Measurements from ENCODE around the gene PLXNA1.

PLXNA1 gene

DNA sequence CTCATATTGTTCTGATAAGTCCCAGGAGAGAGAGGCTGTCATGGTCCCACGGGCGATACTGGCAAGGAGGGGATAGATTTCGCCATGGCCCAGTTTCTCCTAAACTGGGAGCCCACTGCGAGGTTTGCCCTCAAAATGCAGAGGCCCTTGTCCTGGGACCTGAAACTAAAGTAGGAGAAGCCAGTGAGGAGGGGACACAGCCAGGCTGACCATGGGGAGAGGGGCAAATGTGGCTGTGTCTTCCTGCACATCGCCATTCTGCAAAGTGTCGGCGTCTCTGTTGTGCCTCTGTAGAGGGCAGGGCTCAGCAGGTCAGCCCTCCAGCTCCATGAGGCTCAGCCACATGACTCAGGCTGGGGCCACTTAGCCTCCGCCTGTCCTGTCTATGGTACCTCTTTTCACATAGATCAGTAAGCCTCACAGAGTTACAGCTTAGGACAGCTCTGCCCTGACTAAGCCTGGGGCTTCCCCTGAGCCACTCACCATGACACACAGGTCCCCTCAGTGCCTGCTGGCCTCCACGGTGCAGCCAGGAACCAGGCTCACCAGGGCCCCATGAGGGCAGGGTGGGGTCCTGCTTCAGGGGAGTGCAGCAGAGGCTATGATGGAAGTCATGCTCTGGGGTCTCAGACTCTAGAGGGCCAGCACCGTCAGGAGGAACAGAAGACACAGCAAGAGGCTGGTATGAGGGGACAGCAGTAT is 28.6 kb upstream of the PLXNA1 start:
- DNase-seq, result no peak

DNA sequence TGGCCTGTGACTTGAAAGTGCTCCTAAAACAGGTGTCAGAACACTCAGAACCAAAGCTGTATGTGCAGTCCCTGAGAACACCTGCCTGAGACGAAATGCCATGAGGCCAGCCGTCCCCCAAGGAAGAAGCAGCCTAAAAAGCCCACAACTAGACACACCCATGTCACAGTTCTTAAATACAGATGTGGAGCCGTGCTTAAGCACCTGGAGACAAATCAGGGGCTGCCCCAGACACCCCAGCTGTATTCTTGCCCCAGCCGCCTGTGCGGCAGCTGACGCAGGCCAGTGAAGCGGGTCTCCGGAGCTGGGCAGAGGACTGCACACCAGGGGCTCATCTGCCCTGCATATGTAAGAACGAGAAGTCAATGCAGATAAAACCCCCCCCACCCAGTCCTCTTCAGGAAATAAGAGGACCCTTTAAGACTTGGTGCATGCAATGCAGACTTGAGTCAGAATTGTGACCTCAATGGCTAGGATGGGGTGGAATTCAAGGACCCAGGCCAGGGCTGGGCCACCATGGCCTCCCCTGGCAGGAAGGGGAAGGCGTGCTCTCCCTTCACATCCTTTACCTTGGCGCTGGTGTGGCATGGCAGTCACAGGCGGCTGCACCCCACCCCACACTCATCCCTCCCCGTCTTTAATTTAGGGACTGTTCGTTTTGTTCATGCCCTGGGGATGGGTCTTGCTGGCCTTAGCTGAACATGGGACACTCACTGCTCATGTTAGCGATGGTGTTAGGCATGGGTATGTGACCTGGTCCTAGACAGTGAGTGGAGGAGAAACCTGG is 27.7 kb upstream of the PLXNA1 start:
- no peak for DNase-seq

DNA sequence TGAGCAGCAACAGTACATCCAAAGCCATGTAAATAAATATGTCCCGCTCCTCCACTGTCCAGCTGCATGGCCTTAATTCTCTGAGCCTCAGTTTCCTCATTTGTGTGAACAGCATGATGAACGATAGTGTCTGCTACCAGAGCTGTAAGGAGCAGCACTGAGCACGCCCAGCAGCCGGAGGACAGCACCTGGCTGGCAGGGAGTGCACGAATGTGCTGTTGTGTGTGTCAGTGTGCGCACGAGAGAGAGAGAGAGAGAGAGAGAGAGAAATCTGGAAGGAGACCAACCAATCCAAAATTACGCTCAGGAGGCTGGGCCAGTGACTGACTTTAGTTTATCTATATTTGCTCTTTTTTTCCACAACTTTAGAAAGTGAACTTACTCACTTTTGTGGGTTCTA is 26.6 kb upstream of the PLXNA1 start:
- DNase-seq, result no peak

DNA sequence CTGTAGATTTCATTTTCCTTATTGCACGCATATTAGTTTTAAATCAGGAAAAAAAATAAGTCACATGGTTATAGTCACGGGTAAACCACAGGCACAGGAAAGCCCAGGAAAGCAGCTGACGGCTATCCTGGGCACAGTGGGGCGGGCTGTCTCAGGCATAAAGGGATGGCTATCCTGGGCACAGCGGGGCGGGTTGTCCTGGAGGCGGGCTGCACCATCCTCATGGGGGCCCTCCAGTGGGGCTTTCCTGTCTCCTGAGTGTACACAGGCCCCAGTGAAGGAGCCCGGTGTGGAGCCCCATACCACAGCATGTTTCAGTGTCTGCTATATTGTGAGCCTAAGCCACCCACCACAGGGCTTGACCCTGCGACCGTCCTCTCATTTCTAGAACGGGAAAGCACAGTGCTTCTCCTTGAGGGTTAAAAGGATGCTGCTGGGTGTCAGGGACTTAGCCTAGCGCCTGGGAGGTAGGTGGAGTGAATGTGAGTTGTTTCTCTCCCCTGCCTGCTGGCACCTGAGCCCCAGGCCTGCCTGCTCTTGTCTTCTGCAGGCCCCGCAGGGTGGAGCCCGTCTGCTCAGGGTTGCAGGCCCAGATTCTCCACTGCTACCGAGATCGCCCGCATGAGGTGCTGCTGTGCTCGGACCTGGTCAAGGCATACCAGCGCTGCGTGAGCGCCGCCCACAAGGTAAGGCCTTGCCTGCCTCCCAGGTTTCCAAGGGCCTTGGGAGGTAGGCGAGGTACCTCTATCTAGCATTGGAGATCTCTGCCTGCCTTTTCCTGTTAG is 25.9 kb upstream of the PLXNA1 start:
- no peak for DNase-seq

DNA sequence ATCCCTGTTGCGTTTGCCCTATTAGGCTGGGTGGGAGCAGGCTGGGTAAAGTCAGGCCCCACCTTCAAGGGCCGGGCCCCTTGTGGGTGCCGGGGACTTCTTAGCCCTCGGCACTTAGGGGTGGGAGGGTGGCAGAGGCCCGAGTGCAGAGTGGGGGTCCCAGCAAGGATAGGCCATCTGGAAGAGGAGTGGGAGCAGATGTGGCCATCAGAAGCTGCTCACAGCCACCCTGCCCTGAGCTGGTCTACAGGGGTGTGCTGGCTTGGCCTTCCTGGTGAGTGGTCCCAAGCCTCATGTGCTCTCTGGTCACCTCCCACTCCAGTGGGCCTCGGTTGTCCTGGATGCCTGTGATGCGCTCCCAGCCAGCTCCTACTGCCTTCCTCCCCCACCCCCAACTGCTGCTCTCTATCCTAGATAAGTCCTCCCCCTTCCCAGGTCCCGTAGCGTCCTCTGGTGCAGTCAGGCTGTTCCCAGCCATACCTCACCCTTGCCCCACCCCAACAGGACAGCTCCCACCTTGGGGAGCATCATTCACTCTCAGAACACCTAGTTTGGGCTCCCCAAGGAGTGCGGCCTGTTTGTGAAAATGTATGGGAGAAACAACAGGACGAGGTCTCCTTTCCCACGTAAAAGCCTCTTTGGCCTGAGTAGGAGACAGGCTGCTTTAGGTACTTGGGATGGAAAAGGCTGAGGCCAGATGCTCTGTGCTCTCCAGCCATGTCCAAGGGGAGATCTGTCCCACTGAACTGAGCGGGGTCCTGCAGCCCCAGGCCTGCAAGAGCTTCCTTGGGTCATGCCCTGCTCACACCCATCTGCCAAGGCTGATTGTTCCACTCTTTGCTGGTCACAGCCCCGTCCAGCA is 24.9 kb upstream of the PLXNA1 start:
- DNase-seq, result no peak

DNA sequence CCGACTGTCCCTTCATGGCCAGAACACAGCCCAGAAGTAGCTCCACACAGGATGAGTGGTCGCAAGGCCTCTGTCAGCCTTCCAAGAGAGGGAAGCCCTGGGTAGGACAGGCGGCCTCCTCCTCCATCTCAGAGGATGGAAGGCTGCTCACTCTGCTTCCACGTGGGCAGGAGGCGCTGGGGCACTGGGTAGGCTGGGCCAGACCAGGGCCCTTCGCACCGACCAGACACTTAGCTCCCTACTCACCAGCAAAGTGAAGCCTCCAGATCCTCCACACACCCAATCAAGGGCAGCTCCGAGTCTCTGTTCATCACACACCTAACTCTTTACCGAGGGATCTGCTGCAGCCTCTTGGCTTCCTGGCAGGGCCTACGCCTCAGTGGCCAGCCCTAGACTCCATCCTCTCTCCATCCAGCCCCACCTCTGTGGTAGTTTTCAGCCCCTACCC is 24.3 kb upstream of the PLXNA1 start:
- no peak for DNase-seq

DNA sequence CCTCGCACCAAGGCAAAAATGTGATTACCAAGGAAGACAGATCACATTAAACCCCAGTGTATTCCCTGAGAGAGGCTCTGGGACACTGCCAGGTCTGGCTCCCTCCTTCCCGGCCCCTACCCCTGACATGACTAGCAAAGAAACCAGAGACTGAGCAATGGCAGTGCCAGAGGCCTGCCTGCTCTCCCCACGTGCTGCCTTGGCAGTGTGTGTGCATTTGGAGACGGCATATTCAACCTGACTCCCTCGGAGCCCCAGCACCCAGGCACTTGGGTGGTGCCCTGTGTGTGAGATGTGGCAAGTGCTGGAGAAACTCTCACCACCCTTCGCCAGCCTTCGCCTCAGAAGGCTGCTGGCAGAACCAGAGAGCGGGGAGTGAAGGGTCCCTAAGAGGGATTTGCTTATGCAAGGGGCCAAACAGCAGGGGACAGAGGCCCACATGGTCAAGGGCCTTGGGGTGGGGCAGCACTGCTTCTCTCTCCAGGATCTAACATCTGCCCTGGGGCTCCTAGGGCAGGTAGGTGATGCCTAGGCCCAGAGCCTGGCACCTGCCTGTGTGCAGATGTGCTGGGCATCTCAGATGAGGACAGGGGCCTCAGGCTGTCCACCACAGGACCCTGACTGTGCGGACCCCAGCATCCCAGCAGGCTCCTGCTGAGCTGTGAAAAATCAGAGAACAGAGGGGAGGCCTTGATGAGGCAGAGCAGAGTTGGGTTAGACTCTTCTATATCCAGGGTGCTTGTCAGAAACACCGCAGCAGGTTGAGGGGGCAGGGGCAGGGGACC is 23.6 kb upstream of the PLXNA1 start:
- DNase-seq, result no peak

DNA sequence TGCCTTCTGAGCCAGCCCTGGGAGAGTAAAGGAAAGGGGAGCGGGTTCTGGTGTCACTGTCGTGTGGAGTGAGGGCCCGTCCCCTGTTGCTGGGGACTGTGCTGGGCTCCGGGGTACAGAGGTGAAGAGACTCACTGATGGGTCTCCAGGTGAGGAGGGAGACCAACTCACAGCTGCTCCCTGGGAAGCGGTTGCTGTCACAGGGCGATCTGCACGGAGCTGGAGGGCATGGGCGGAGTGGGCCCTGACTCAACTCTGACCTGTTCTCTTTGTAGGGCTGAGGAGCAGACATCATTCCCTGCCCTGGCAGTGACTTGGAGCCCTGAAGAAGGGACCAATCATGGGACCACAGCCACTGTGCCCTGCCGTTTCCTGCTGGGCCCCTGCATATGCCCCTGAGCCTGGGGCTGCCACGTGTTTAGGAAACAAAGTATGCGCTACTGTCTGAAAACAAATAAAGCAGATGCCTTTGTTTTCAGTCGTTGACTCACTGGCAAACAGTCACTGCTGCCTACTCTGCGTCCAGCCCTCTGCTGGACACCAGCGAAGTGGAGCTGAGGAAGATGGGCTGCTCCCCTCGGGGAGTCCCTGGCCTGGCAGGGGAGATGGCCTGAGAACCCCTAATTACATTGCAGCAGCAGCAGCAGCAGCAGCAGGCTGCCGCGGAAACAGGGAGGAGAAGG is 22.9 kb upstream of the PLXNA1 start:
- no peak for DNase-seq

DNA sequence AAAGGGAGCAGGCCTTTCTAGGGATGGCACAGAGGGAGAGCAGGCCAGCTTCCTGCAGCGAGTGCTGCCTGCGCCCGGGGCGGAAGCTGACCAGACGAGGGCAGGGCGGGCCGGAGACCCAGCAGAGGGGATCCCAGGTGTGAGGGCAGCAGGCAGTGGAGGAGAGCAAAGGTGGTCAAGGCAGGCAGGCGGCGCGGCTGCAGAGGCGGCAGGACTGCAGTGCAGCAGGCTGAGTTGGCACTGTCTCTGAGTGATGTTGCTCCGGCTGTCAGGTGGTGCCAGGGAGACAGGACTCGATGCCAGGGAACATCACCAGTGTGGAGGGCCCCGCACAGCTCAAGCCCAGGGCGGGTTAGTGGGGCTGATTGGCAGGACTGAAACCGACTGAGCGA is 22.3 kb upstream of the PLXNA1 start:
- no peak for DNase-seq

DNA sequence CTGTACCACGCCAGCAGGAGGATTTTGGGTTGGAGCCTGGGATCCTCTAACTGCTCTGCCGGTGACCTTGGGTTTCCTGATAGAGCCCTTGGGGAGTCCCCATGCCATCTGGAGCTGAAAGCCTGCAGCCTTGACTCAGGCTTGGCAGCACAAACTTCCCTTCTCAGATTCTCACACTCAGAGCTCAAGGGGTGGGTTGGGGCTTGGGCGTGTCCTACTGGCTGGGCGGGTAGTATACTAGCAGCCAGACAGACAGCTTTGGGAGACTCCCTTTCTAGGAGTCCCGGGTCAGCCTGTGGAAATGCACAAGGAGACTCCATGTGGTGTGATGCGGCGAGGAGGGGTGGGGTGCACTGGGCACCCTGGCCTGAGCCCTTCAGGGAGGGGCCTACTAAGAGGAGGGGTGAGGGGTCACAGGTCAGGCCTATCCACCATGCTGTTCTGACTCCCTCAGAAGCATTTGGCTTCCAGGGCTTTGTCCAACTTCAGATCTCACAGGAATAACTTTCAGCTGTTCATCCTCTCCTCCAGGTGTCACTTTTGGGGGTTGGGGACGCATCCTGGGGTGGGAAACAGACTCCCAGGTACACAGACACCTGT is 21.6 kb upstream of the PLXNA1 start:
- no peak for DNase-seq

DNA sequence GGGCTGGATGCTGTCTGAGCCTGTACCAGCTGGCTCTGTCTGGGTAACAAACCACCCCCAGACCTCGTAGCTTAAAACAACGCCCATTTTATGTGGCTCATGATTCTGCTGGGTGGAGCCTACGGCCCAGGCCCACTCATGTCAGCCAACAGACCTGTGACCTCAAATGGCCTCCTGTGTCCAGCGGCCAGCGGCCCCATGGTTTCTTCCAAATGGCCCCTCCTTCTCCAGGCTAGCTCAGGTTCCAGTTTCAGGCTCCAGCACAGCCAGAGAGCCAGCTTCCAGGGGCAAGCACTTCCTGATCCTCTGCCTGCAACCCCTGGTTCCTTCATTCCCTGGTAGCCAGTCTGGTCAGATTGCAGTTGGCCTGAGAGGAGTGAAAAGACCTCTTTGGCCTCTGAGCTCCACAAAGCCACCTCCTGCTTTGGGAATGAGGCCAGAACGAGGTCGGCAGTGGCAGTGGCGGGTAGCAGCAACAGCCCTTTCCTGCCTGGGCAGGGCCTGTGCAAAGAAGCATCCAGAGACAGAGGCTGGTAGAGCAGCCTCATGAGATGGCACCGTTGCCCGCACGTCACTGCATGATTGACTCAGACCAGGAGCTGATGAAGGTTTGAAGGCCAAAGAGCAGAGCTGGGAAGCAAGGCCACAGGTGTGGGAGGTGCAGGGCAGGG is 21.0 kb upstream of the PLXNA1 start:
- DNase-seq, result no peak

DNA sequence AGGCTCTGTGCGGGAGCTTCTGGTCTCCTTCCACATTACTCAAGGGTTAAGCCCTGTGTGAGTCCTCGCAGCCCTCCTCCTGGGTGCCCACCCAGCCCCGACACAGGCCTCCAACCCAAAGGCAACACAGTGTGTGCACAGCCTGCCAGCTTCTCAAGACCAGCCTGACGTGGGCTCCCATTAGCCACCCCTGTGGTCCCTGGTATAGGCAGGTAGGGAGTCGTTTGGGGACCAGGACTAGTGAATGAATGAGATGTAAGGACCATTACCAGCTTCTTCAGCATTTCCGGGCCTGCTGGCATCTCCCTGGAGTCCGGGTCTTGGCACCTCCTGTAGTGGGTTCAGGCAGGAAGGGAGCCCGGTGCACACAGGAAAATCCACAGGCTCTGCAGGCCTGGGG is 20.2 kb upstream of the PLXNA1 start:
- DNase-seq, result no peak

DNA sequence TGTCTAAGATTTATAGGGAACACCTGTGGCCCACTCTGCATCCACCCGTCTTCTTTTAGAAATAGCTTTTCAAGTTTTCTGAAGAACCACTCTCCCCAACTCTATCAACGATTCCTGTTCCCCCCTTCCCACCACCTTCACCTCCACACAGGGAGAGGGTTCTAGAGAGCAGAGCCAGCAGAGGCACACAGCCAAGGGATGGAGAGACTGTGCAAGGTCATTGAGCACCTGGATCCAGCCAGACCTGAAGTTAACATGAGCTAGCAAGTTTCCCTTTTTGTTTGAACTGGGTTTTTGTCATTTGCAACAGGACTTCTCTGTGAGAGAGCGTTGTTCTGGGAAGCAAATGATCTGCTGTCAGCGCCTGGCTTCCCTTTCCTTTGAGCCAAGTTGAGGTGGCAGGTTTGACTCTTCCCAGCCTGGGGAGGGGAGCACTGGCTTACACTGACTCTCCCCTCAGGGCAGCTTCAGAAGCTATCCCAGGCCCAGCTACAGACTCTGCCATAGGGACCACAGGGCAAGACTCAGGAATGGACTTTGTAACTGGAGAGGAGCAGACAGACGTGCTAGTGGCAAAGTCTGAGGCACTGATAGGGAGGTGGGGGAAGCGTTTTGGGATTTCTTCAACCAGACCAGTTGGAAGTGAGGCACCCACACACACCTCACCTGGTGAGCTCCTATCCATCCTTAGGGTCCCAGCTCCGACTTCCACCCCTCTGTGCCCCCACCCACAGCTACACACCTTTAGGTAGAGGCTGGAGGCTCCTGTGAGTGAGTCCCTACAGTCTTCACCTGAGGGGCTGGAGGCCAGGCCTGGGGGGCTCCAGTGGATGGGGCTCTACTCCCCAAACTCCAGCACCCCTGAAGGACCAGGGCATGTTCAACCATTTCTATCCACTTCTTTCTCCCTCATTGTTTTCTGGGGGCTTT is 19.4 kb upstream of the PLXNA1 start:
- no peak for DNase-seq

DNA sequence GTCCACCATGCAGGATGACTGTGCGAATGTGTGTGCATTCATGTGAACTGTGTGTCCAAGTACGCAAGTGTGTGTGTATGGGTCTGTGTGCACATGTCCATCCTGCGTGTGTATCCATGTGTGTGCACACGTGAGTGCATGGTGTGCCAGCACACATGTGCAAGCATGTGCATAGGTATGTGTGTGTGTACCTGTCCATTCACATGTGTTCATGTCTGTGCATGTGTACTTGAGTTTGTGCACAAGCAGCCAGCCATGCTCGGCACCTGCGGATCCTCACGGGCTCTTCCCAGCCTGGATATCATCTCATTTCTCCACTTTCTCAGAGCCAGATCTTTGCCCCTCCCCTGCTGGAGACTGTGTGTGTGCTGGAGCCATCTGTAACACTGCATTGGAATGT is 18.7 kb upstream of the PLXNA1 start:
- DNase-seq, result no peak

DNA sequence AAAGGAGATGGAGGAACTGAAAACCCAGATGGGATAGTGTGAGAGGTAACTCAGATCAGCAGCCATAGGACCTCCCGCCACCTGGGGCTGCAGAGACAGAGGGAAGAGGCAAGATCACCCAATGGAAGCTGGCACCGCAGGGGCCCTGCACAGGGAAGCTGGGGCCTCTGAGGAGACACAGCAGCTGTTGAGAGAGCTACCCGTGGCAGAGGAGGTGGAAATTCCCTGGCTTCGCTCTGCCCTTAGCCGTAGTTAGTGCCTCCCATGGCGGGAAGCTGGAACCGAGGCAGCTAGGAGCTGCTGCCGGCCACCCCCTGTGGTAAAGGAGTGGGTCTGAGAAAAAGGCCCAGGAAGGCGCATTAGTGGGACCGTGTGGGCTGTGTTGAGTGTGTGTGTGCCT is 18.0 kb upstream of the PLXNA1 start:
- no peak for DNase-seq

DNA sequence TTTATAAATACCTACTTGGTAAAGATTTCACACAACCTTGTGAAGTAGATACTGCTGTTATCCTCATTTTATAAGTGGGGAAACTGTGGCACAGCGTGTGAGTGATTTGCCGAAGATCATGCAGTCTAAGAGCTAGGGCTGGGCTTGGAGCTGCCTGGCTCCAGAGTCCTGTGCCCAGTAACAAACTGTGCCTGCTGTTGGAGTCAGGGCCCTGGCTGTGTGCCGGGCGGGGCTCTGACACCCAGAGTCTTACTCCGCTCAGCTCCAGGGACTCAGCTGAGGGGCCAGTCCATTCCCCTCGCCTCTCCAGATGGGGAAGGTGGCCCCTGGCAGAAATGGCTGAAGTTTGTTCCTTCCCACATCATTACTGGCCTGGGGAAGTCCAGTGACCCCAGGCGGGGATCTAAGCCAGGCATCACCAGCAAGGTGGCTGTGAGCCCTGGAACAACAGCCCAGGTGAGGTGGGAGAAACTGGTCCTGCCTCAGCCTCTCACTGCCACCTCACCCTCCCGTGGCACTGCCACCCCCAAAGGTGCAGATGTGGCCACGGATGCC is 17.3 kb upstream of the PLXNA1 start:
- DNase-seq, result no peak

DNA sequence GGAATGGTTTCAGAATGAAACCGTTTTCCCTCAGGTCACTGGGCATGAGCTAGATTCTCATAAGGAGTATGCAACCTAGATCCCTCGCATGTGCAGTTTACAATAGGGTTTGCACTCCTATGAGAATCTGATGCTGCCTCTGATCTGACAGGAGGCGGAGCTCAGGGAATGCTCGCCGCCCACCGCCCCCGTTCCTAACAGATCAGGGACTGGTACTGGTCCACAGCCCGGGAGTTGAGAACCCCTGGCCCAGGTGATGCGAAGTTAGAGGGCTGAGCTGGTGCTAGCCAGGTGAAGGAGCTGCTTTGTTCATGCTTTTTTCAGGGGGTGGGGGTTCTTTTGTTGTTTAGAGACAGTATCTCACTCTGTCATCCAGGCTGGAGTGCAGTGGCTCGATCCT is 15.5 kb upstream of the PLXNA1 start:
- no peak for DNase-seq

All from fibroblast of skin of right biceps (primary cell).